HG03097 (cell line): ENCODE results near the gene ATP1A3.

Experiments used
- ATAC-seq: cut with Tn5 transposase; IDR thresholded peaks from one replicate; pipeline ENCODE4 v1.9.1; 2021; ENCODE audit not compliant: unreplicated experiment, low FRiP score

Gene ATP1A3

GRCh38 chr19:41919948-41920712 lies 73.9 kb downstream of the ATP1A3 start:
- no peak for ATAC-seq

GRCh38 chr19:41918653-41919244 lies 75.3 kb downstream of the ATP1A3 start:
- no peak for ATAC-seq

DNA sequence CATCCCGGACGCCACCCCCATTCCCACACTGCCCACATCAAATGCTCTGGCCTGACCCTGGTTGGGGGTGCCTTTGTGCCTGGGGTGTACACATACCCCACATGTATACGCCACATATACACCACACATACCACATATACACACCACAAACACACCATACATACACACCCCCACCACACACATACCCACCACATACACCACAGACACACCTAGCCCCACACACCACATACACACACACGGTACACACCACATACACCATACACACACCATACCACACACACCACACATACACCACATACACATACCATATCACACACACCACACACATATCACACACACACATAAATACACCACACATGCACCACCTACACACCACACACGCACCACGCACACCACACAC lies 75.9 kb downstream of the ATP1A3 start:
- no peak for ATAC-seq

DNA sequence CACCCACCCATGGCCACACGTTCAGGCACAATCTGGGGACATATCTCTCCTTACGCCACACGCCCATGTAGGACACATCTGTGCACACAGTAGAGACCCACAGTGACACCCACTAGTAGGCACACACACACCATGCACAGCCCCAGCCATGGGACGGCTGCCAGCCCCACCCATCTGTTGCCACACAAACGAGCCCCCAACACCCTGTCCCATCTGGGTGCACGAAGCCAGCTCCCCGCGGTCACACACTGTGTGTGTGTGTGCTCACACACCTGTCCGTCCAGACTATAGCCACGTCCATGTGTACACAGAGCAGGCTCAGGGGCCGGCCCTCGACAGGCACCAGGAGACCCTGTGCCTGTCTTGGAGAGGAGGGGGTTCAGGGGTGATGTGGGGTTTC lies 76.4 kb downstream of the ATP1A3 start:
- ATAC-seq: no peak
